GM19238 (cell line): ENCODE data around the gene VNN1.

Experiments used
- DNase-seq: peaks from one replicate; pipeline ENCODE4 v3.0.0; 2011; ENCODE audit warnings: low spot score; ENCODE audit not compliant: insufficient read length

VNN1 gene, protein sequence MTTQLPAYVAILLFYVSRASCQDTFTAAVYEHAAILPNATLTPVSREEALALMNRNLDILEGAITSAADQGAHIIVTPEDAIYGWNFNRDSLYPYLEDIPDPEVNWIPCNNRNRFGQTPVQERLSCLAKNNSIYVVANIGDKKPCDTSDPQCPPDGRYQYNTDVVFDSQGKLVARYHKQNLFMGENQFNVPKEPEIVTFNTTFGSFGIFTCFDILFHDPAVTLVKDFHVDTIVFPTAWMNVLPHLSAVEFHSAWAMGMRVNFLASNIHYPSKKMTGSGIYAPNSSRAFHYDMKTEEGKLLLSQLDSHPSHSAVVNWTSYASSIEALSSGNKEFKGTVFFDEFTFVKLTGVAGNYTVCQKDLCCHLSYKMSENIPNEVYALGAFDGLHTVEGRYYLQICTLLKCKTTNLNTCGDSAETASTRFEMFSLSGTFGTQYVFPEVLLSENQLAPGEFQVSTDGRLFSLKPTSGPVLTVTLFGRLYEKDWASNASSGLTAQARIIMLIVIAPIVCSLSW

DNA sequence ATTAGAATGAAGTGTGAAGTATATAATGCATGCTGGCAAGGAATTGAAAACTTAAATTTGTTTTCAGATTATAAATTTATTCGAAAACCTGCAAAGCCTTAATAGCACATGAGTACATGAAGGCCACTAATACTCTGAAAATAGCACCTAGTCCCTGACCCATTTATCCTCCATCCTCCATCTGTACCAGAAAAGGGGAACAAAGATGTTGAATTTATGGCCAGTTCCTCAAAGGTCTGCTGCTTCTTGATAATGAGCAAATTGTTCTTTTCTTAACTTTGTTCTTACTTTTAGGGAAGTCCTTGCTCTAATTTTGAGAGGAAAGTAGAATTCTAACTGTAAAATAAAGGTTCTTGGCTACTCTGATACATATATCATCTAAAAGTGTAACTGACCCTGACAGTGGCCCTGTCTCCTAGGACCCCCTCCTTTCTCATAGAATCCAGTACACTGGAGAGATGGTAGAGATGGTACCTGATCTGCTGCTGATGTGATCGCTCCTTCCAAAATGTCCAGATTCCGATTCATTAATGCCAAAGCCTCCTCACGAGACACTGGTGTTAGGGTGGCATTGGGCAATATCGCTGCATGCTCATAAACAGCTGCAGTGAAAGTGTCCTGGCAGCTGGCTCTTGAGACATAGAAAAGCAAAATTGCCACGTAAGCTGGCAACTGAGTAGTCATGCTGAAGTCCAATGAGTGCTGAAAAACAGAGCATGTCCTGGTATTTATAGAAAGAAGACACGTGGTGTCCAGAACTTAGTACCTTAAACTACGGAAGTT is at the start of gene VNN1:
VNN1 (minus strand) TSS at position 704 of the 783 bp plus-strand sequence; CDS start at position 684, 20 bp downstream.
- no peak for DNase-seq

DNA sequence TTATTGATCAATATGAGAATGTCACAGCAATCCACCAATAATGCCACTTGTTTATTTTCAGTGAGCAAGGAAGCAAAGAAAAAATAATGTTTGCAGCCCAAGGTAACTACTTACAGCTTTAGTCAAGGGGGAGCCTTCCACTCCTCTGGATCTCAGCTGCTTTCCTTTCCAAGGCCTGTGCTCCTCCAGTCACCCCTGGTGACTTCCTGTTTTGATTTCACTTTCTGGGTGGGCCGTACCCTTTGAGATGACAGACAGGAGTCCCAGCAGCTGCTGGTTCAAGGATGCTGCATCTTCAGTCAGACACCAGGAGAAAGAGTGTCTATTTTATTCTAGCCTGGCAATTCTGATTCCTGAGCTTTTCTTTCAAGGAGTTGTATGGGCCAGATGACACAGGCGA is 49.4 kb upstream of the VNN1 start:
- peak; percentile 53 for DNase-seq

DNA sequence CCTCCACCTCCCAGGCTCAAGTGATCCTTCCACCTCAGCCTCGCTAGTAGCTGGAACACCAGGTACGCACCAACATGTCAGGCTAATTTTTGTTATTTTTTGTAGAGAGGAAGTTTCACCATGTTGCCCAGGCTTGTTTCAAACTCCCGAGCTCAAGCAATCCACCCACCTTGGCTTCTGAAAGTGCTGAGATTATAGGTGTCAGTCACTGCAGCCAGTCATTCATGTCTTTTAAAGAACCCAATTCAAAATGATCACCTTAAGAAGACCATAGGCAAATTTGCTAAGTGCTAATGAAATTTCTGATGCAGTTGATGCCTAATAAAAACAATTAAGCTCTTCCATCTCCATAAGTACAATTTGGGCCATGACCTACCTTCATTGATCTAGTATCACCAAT is 46.4 kb upstream of the VNN1 start:
- DNase-seq, result no peak

DNA sequence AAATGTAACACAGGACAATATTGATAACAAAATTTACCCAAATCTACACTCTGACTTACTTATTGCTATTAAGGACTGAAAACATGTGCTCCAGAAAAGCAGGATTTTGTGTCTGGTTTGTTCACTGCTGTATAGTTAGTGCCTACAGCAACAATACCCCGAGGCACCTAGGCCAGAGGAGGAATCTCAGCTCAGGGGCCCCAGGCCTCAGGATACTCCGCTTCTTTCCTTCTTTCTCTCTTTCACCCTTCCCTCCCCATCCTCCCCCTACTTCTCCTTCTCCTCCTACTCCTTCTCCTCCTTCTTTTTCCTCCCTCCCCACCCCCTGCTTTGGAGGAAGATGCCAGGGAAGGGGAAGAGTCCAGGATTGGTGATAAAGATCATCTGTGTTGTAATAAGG is 44.8 kb upstream of the VNN1 start:
- DNase-seq, result no peak

DNA sequence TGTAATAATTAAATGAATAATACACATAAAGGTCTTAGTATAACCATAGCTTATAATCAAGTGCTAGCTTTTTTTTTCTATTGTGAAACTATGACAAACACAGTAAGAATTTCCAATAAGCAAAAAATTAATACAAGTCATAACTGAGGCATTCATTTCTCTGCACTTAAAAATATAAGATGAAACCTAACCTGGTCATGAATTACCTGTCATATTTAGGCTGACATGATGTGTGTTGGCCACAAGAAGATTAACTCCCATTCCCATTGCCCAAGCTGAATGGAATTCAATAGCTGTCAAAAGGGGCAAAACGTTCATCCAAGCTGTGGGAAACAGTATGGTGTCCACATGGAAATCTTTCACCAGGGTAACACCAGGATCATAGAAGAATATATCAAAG is 38.4 kb upstream of the VNN1 start:
- DNase-seq, result no peak

DNA sequence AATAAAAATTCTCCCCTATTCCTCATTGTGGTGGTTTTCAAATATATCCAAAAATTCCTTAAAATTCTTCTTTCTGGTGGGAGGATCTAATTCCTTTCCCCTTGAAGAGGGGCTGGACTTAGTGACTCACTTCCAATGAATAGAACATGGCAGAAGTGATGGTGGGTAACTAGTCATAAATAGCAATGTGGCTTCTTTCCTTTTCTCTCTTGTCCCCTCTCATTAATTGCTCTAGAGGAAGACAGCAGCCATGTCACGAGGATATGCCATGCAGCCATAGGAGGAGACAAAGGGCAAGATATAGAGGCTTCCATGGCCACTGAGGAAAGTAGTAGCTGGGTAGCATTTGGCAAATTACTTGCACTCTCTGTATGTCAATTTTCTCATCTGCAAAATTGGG is 38.0 kb upstream of the VNN1 start:
- no peak for DNase-seq

DNA sequence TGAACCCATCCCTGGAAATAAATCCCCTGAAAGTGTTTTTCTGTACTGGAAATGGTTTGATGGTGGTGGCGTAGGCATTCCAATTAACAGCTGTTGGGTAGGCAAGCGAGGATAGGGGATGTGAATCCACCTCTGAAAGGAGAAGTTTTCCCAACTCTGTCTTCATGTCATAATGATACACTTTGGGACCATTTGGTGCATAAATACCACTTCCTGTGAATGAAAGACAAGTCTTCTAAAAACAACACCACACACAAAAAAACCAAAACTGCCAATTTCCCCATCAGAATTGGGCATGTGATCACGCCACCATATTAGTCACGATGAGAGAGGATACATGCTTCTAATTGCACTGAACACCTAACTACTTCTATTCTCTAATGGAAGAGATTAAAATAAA is 37.5 kb upstream of the VNN1 start:
- DNase-seq, result no peak

DNA sequence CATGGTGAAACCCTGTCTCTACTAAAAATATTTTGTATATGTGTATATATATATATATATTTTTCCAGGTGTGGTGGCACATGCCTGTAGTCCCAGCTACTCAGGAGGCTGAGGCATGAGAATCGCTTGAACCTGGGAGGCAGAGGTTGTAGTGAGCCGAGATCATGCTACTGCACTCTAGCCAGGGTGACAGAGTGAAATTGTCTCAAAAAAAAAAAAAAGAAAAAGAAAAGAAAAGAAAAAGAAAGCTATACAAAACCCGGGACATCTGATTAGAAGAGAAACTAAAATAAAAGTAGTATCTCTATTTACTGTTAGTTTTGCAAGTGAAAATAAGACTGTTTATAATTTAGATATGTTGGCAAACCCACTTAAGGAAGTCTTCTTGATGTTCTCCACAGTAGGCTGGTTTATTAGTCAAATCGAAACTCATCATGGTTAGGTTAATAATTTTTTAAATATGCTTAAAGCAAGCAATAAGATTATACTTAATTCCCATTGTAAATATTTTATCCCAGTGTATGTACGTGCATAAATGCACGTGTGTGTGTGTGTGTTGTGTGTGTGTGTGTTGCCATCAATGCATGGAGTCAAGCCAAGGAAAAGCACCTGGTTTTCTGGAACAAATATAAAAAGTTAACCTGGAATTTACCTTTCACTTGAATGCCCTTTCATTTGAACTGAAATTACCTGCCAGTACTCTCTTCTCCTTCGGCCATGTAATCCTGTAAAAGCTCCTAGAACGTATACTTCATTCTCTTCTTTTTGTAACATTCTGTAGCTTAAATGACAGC is 36.8 kb upstream of the VNN1 start:
- peak; percentile 11 for DNase-seq

DNA sequence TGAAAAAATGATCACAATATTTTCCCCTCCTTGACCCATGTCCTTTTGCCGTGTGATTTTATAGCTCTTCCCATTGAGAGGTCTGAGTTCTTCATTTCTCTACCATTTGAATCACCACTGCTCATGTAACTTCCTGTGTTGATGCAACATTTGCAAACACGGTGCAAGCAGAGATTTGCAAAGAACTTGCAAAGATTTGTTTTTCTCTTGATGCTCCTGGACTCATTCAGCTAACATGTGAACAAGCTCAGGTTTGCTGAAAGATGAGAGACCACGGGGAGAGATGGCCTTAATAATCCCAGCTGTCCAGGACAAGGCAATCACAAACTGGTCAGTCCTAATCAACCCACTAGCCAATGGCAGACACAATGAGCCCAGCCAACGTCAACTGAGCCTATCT is 35.3 kb upstream of the VNN1 start:
- DNase-seq, result no peak

DNA sequence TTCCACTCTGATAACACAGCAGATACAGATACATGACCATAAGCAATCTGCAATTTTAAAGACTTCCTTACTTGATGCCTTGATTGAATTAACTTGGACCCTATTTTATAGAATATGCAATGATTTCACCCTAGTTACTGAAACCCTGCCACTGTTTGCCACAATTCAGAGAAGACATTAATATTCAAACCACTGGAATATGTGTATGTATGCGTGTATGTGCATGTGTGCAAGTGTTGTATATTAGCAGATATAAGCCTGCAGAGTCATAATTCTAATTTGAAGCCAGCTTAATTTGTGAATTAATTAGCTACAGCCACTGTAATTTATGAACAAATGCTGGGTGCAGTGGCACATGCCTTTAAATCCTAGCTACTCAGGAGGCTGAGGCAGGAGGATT is 34.6 kb upstream of the VNN1 start:
- no peak for DNase-seq

DNA sequence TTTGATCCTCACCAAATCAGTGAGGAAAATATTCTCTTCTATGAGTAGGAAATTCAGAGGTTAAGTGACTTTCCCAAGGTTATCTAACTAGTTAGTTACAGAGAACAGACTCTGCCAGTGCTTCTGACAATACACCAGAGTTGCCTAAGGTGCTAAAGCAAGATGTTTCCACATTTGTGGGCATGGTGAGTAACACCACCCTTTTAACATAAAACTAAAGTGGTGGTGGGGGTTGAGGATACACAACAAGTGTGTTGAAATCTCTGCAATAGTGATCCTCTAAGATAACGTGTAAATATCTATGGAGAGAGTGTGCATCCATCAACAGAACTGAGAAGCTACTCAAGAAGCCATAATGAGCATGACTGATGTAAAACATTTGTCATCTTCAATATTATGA is 32.2 kb upstream of the VNN1 start:
- no peak for DNase-seq

DNA sequence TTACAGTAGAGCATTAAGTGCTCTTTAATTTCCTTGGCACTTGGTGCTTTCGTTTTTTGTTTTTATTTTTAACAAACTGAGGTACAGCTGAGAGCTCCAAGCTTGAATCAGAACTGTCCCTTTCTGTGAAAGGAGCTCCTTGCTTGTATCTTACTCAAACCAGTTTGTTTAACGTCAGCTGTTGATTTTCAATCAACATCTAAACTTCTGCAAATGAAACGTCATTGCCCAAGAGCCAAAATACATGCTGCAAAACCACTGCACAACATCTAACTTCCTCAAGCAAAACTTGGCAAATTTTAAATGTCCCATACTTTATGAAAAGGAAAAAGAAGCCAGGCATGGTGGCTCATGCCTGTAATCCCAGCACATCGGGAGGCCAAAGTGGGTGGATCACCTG is 28.6 kb upstream of the VNN1 start:
- no peak for DNase-seq

DNA sequence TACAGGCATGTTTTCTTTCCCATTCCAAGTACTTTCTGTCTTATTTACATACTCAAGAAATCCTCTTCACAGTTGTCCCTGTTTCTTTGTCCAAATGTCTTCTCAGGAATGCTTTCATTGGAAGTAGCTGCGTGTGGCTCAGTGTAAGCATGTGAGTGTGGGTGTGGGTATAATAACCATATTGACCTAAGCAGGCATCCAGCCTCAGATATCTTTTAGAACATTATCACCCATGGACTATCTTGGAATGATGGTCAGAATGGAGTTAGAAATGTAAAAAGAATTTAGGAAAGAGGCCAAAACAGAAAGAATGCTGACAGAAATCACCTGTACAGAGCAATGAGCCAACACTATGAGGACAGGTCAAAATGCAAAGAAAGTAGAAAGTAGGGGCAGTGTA is 27.4 kb upstream of the VNN1 start:
- DNase-seq, result no peak

DNA sequence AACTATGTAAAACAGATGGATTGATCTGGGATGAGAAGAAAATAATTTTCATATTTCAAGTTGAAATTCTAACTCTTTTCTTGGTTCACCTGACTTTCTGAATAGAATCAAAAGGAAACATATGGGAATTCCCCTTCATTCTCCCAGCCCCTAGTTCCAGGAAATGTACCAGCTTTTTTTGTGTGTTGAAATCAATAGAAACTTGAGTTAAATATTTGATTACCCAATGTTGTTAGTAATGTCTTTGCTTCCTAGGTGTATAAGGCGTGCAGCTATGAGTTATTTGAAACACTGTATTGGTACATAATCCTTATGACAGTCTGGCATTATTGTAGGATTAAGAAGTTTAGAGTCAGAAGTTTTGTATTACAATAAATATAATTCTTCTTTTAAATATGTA is 22.4 kb upstream of the VNN1 start:
- DNase-seq, result no peak

DNA sequence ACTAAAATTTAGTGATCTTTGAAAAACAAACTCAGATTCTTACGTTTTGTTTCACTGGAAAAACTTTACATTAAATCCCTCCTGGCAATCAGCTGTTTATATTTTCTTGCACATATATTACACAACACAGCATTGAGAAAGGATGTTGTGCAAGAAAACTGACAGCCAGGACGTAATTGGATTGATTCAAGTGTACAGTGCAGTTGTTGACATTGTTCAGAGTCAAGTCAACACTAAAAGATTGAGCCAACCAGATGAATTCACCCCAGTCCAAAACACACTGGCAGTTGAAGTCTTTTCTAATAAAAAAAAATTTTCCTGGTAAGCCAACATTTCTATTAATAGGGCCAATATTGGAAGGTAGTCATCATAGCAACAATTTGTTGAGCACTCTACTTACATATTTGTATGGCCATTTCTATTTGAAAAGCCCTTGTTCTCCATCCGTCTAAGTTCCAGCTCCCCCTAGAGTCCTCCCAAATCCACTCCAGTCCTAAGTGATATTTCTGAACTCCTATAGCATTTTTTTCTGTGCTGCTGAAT is 20.9 kb upstream of the VNN1 start:
- DNase-seq, result no peak

DNA sequence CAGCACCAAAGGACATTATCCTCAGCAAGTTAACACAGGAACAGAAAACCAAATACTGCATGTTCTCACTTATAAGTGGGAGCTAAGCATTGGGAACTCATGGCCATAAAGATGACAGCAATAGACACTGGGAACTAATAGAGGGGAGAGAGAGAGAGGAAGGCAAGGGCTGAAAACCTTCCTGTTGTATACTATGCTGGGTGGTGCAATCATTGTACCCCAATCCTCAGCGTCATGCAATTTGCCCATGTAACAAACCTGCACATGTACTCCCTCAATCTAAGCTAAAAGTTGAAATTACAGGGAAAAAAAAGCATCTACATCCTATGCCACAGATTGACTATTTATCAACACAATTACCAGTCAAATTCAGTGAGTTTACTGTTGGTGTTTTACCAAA is 20.0 kb upstream of the VNN1 start:
- no peak for DNase-seq

DNA sequence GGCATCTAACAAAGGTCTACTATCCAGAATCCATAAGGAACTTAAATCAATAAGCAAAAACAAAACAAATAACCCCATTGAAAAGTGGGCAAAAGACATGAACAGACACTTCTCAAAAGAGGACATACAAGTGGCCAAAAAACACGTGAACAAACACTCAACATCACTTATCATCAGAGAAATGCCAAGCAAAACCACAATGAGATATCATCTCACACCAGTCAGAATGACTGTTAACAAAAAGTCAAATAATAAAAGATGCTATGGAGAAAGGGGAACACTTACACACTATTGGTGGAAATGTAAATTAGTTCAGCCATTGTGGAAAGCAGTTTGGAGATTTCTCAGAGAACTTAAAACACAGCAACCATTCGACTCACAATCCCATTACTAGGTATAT is 19.4 kb upstream of the VNN1 start:
- DNase-seq, result no peak

DNA sequence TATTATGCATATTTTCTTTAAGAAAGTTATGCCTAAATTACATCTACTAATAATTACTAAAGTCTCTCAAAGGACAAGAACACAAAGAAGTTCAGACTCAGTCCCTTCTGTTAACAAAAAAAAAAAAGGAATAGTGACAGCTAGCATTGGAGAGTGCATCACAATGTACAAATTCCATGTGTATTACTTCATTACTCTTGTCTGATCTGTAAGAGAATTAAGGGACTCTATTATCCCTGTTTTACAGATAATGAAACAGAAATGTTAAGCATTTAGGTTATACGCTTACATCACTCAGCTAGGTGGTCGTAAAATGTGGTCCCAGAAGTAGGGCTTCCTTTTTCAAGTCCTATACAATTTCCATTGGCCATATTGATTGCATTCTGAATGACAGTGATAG is 17.2 kb upstream of the VNN1 start:
- no peak for DNase-seq

DNA sequence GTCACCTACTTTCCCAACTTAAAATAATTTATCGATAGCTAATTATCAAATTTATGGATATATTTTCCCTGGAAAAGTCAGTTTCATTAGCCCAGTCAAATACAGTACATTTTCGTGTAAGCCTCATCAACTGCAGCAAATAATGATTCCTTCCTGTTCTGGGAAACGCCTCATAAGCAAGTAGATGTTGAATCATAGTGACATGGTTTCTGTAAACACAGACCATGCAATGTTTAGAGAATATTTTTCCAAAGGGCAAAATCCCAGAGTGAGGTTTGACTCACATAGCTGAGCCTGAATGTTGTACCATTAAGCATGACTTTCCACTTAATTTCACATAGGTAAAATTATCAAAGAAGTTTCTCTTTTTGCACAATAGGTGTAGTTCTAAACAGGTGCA is 16.7 kb upstream of the VNN1 start:
- DNase-seq, result no peak

DNA sequence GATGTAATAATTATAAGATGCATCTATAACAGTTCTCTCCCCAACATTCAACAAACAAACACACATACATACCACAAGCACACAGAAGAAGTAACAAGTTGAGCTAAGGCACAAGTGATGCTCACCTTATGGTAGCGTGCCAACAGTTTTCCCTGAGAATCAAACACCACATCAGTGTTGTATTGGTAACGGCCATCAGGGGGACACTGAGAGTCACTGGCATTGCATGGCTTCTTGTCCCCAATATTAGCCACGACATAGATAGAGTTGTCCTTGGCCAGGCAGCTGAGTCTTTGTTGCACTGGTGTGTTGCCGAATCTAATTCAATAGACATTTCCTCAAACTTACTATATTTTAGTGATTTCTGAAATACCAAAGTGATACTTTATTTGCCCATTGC is 14.8 kb upstream of the VNN1 start:
- DNase-seq, result no peak

DNA sequence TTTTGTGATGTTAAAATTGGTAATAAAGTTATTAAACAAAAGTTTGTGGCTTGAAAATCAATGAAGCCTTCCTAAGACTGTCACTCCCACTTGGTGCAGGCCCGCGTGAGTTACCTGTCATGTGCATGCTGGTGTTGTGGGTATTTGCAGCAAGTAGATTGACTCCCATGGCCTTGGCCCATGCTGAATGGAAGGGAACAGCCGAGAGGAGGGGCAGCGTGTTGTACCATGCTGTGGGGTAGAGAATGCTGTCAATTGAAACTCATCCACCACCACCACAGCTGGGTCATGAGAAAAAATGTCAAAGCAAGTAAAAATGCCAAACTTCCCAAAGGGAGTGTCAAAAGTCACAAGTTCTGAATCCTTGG is 12.7 kb upstream of the VNN1 start:
- no peak for DNase-seq
